Gastroesophageal sphincter (tissue), 4 donors: ENCODE results near the gene GATB. TPM values are rescaled to one million over a fixed set of nuclear protein-coding genes. Genes with fewer than 3 reads are reported as not detected.

Experiments
- ATAC-seq: fragments of 150-250 bp; one replicate; pipeline ENCODE4 v1.9.1; 2016; ENCODE audit warnings: mild to moderate bottlenecking, moderate library complexity
- H3K27ac ChIP-seq, 4 donors: fragments of 200-600 bp; sonication (generic) in 3 of 4; 1 replicate in 3 of 4; 2 replicates in 1 of 4; pipeline ENCODE4 v1.5.1; 2016 to 2019
- H3K27me3 ChIP-seq: fragments of 200-600 bp; sonication (generic); one replicate; pipeline ENCODE4 v1.5.1; 2019
- H3K36me3 ChIP-seq, 2 donors: fragments of 200-600 bp; sonication (generic); one replicate each; pipeline ENCODE4 v1.5.1; 2019; ENCODE audit warnings: control low read depth in 1 of 2
- H3K4me1 ChIP-seq, 3 donors: fragments of 200-600 bp; sonication (generic); 1 replicate in 2 of 3; 2 replicates in 1 of 3; pipeline ENCODE4 v1.5.1; 2016 to 2019; ENCODE audit warnings: control low read depth in 2 of 3
- H3K4me3 ChIP-seq, 2 donors: fragments of 200-600 bp; sonication (generic); one replicate each; pipeline ENCODE4 v1.5.1; 2019; ENCODE audit warnings: mild to moderate bottlenecking in 1 of 2, moderate library complexity in 1 of 2
- H3K9me3 ChIP-seq, 3 donors: fragments of 200-600 bp; sonication (generic); one replicate each; pipeline ENCODE4 v1.5.1; 2017 to 2019; ENCODE audit warnings: control low read depth in 2 of 3
- EP300 ChIP-seq: sonication (generic); formaldehyde crosslinking; IDR thresholded peaks from one replicate; pipeline ENCODE4 v1.6.1; 2017; ENCODE audit warnings: antibody characterized with exemption, mild to moderate bottlenecking
- POLR2A ChIP-seq, 2 donors: fragments of 450-650 bp; IDR thresholded peaks; one replicate each; pipeline ENCODE4 v1.6.1; 2017; ENCODE audit warnings: antibody characterized with exemption in 2 of 2, mild to moderate bottlenecking in 2 of 2, moderate library complexity in 1 of 2
- POLR2AphosphoS5 ChIP-seq: sonication (generic); formaldehyde crosslinking; IDR thresholded peaks from one replicate; pipeline ENCODE4 v1.6.1; 2017; ENCODE audit warnings: antibody characterized with exemption
- WGBS, 2 donors: methylation state at CpG; one replicate each; pipeline ENCODE4 v1.1.5; 2018; ENCODE audit warnings: low coverage in 1 of 2; 5-methylcytosine and 5-hydroxymethylcytosine counted together
- total RNA-seq, 4 donors: library from RNA; depleted of rRNA; stranded (reverse); fragments of >200 nt; gene quantifications; one replicate each; pipeline ENCODE4 v1.1.0, GENCODE V29; 2016
- TF ChIP-seq, protein P1 (sequence below), 4 experiments: fragments of 200-600 bp in 2 of 4; fragments of 450-650 bp in 2 of 4; sonication (generic) in 1 of 4; IDR thresholded peaks; one replicate each; pipeline ENCODE4 v1.5.1; 2017 to 2019; ENCODE audit warnings: antibody characterized with exemption in 4 of 4, mild to moderate bottlenecking in 2 of 4, moderate library complexity in 2 of 4

Gene GATB
- total RNA-seq, 4 donors from 2014 or later = 10.6 to 22.4 (median 16.6) TPM

GRCh38 chr4:151653548-151653918 is 107.3 kb downstream of the GATB start:
- Histone ChIP-seq H3K9me3 (no peaks in the 10 kb centered on the region), H3K27me3 (no peaks in the 10 kb centered on the region), H3K27ac (no peak overlapping the region), H3K4me3 (no peak overlapping the region), H3K4me1 (peaks cover 0 to 3% (median 0%) of the 10 kb centered on the region in 3 donors), H3K36me3 (peaks cover 0 to 4% of the 10 kb centered on the region in 2 donors)
- 53 to 65% methylated on average over 6 to 7 of the region's 7 CpGs for WGBS, 2 donors
- ATAC-seq = peak; percentile 35
- TF ChIP-seq, protein P1, sequence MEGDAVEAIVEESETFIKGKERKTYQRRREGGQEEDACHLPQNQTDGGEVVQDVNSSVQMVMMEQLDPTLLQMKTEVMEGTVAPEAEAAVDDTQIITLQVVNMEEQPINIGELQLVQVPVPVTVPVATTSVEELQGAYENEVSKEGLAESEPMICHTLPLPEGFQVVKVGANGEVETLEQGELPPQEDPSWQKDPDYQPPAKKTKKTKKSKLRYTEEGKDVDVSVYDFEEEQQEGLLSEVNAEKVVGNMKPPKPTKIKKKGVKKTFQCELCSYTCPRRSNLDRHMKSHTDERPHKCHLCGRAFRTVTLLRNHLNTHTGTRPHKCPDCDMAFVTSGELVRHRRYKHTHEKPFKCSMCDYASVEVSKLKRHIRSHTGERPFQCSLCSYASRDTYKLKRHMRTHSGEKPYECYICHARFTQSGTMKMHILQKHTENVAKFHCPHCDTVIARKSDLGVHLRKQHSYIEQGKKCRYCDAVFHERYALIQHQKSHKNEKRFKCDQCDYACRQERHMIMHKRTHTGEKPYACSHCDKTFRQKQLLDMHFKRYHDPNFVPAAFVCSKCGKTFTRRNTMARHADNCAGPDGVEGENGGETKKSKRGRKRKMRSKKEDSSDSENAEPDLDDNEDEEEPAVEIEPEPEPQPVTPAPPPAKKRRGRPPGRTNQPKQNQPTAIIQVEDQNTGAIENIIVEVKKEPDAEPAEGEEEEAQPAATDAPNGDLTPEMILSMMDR (IDR thresholded peaks at IDR 0.05) = no peak

DNA sequence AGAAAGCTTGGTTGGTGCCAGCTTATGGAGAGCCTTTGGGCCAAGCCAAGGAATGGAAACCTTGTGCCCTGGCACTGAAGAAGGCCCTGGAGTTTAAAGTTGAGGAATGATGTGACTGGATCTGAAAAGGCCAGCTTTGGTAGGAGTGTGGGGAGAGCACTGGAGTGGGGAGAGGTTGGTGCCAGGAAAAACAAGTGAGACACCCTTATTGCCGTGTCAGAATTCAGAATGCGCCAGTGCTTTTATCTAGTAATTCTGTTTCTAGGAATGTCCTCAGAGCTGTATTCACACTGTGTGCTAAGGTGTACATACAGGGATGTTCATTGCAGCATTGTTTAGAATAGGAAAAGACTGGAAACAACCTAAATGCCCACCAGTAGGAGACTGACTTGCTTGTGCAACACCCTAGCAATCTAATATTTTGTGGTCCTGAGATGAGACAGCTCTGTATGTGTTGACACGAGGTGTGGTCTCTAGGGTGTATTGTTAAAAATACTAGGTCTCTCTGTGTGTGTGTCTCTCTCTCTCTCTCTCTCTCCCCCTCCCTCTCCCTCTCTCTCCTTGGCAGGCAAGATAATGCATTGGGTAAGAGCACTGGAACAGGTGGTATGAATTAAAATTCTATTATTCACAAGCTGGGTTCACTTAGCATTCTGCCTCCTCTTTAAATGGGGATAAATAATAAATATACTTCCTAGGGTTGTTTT is 107.8 kb downstream of the GATB start:
- H3K4me3 ChIP-seq = no peak overlapping the region
- H3K36me3 ChIP-seq = peaks cover 0 to 4% of the 10 kb centered on the region in 2 donors
- no peaks in the 10 kb centered on the region for H3K9me3 ChIP-seq
- no peaks in the 10 kb centered on the region for H3K27me3 ChIP-seq
- H3K4me1 ChIP-seq = no peaks in the 10 kb centered on the region
- WGBS, 2 donors = 67 to 83% methylated on average over 3 of the region's 3 CpGs
- peak; percentile 76 for ATAC-seq
- H3K27ac ChIP-seq = no peak overlapping the region
- no peak for TF ChIP-seq EP300
- peak; percentile 53 for TF ChIP-seq POLR2AphosphoS5

DNA sequence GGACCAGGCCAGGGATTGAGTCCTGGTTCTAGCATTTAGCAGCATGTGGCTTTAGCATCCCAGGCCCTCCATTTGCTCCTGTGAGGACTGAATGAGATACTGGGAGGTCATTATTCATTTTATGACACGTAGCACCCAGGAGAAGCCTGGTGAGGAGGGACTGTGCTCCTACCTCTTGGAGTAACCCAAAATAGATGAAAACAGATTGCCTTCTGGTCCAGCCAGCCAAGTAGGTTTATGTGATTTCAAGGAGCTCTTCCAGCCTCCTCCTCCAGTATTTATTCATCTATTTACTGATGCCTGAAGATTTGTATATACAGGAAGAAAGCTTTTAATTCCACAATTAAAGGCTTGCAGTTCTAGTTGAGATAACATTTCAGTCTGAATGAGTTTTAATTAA is 109.3 kb downstream of the GATB start:
- H3K9me3 ChIP-seq = no peaks in the 10 kb centered on the region
- H3K36me3 ChIP-seq = peaks cover 0 to 4% of the 10 kb centered on the region in 2 donors
- H3K27me3 ChIP-seq = no peaks in the 10 kb centered on the region
- H3K27ac ChIP-seq = no peak overlapping the region
- H3K4me1 ChIP-seq = no peaks in the 10 kb centered on the region
- ATAC-seq = no peak
- TF ChIP-seq POLR2A (IDR thresholded peaks at IDR 0.05) = no peak
- TF ChIP-seq EP300 = no peak
- no peak for TF ChIP-seq POLR2AphosphoS5
- TF ChIP-seq, protein P1 (IDR thresholded peaks at IDR 0.05) = no peak
- H3K4me3 ChIP-seq = no peak overlapping the region
- WGBS, 2 donors = 63 to 86% methylated on average over 1 of the region's 1 CpG

DNA sequence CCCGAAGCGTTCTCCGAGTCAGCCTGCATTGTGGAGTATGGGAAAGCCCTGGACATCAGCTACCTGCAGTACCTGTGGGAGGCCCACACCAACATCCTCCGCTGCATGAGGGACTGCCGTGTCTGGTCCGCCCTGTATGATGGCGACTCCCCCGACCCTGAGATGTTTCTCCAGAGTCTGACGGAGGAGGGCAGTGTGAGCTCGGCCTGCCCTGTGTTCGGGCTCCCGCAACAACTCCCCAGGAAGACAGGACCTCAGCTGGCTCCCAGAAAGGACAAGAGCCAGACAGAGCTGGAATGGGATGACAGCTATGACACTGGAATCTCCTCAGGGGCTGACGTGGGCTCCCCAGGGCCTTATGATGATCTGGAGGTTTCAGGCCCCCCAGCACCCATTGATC is 111.3 kb downstream of the GATB start:
- Histone ChIP-seq H3K4me3 (no peak overlapping the region), H3K36me3 (peaks cover 0 to 4% of the 10 kb centered on the region in 2 donors), H3K9me3 (no peaks in the 10 kb centered on the region), H3K27ac (no peak overlapping the region), H3K4me1 (no peaks in the 10 kb centered on the region), H3K27me3 (no peaks in the 10 kb centered on the region)
- TF ChIP-seq POLR2AphosphoS5 = no peak
- 88% methylated on average over 3 of the region's 13 CpGs; no CpG with 5 or more reads in 1 of the 2 donors for WGBS, 2 donors
- ATAC-seq = no peak

DNA sequence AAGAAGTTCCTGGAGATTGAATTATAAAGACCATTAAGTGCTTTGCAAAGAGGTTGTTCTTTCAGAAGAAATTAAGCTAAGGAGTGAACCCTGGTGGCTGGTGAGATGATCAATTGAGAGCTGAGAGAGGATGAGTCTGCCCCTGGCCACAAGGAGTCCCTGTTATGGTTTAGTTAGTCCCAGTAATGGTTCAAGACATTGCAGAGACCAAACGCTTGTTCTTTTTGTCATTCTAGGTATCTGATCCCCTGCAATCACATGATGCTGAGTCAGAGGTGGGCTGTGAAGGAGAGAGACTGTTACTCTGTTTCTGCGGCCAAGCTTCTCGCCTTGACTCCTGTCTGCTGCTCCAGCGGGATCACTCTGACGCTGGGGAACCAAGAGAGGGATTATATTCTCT is 114.5 kb downstream of the GATB start:
- TF ChIP-seq, protein P1 (IDR thresholded peaks at IDR 0.05) = no peak
- TF ChIP-seq EP300 = no peak
- no peak for TF ChIP-seq POLR2AphosphoS5
- TF ChIP-seq POLR2A (IDR thresholded peaks at IDR 0.05) = no peak
- 81 to 84% methylated on average over 3 to 5 of the region's 5 CpGs for WGBS, 2 donors
- Histone ChIP-seq H3K27ac (no peak overlapping the region), H3K27me3 (no peaks in the 10 kb centered on the region), H3K36me3 (peaks cover 0 to 4% of the 10 kb centered on the region in 2 donors), H3K4me3 (no peak overlapping the region), H3K4me1 (no peaks in the 10 kb centered on the region), H3K9me3 (no peaks in the 10 kb centered on the region)
- no peak for ATAC-seq

DNA sequence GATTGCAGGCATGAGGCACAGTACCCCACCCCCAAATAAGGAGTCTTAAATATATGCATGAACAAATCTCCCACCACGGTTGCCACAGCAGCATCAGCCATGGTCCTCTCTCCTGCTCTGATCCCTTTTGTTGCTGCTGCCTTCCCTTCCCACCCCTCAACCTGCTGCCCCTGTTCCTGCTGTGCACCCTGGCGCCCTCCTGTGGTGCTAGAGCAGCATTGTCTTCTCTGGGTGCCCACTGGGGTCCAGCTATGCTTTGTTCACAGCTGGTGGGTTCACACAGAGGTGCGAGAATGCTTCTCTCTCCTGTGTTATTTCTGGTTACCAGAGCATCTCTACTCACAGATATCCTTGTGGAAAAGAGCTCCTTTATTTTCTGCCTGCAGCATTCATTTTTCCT is 116.2 kb downstream of the GATB start:
- no peaks in the 10 kb centered on the region for H3K9me3 ChIP-seq
- H3K27me3 ChIP-seq = no peaks in the 10 kb centered on the region
- H3K27ac ChIP-seq = no peak overlapping the region
- no peaks in the 10 kb centered on the region for H3K4me1 ChIP-seq
- WGBS, 2 donors = 20 to 39% methylated on average over 1 to 3 of the region's 3 CpGs
- peaks cover 0 to 4% of the 10 kb centered on the region in 2 donors for H3K36me3 ChIP-seq
- TF ChIP-seq, protein P1 (IDR thresholded peaks at IDR 0.05) = peak in 1 of 4 experiments; percentile 20
- TF ChIP-seq POLR2AphosphoS5 (no peak), EP300 (no peak), POLR2A (IDR thresholded peaks at IDR 0.05) (no peak)
- no peak for ATAC-seq
- H3K4me3 ChIP-seq = no peak overlapping the region
